HL-60 (cell line): Measurements from ENCODE around the gene MRPS25.

Experiments used
- CTCF ChIP-seq: IDR thresholded peaks from one replicate; pipeline ENCODE4 v1.5.1; 2011; ENCODE audit warnings: low read length, control low read depth, inconsistent platforms; ENCODE audit not compliant: insufficient read depth
- GABPA ChIP-seq: IDR thresholded peaks from 2 replicates; pipeline ENCODE4 v1.6.1; 2012; ENCODE audit warnings: low read depth
- POLR2AphosphoS5 ChIP-seq: IDR thresholded peaks from 2 replicates; pipeline ENCODE4 v1.6.1; 2012; ENCODE audit warnings: low read depth
- REST ChIP-seq: IDR thresholded peaks from 2 replicates; pipeline ENCODE4 v1.6.1; 2012; ENCODE audit warnings: low read depth; ENCODE audit not compliant: insufficient replicate concordance
- SPI1 ChIP-seq: IDR thresholded peaks from 2 replicates; pipeline ENCODE4 v1.6.1; 2012; ENCODE audit warnings: low read depth, mild to moderate bottlenecking, borderline replicate concordance

- TF ChIP-seq CTCF, result no peak
- no peak for TF ChIP-seq POLR2AphosphoS5
- TF ChIP-seq SPI1, result no peak
- no peak for TF ChIP-seq REST
- no peak for TF ChIP-seq GABPA
Measured at GRCh38 chr3:15015456-15015855, 49.7 kb downstream of the MRPS25 start.
